ENCODE measurements around the gene PTBP2.

GRCh38 chr1:96837781-96838216 lies 116.2 kb downstream of the PTBP2 start:
- TF ChIP-seq CTCF (IDR thresholded peaks at IDR 0.05) (no peak), EZH2 (IDR thresholded peaks at IDR 0.05; ENCODE audit: borderline replicate concordance, insufficient read depth, low read depth, low read length, poor library complexity, severe bottlenecking) (no peak)

Data from B cell (primary cell).